Stimulated activated naive CD4-positive, alpha-beta T cell (primary cell): ENCODE data around the gene PPP1R1A.

Source experiments
- DNase-seq, 6 experiments: peaks; one replicate each; lab custom pipeline; 2025; lab: John Stamatoyannopoulos, UW

Gene PPP1R1A

GRCh38 chr12:54603173-54603814, 14.8 kb upstream of the PPP1R1A start:
- DNase-seq: peak; percentile 15 to 62 (median 39)

- no peak for DNase-seq
These were observed 14.2 kb upstream of the PPP1R1A start for GRCh38 chr12:54602661-54603060.

GRCh38 chr12:54601841-54602240, 13.4 kb upstream of the PPP1R1A start:
- no peak for DNase-seq

- DNase-seq: no peak
These were observed 10.5 kb upstream of the PPP1R1A start for GRCh38 chr12:54598970-54599369.

GRCh38 chr12:54596526-54596946, 8.1 kb upstream of the PPP1R1A start:
- DNase-seq: peak; percentile 4 to 46 (median 23)

- DNase-seq: no peak
These were observed 7.0 kb upstream of the PPP1R1A start for GRCh38 chr12:54595471-54595870.

DNA sequence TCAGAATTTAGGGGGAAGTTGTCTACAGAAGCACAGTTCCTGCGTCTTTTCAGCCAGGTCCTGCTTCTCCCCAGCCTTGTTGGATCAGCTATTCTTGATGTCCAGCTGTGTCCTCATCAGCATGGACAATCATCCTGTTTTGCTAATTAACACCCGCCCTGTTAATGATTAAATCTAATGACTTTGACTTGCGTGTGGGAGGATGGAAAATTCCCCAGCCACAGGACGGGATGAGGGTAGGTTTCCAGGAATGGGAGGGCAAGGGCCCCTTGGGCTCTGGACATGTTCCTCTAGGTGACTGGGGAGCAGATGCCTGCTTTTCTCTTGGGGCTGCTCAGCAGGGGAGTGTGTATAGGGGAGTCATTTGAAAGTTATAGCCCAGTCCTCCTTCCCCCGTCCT, 5.3 kb upstream of the PPP1R1A start:
- DNase-seq: no peak

GRCh38 chr12:54593135-54593534, 4.7 kb upstream of the PPP1R1A start:
- DNase-seq: no peak

- no peak for DNase-seq
These were observed 3.9 kb upstream of the PPP1R1A start for GRCh38 chr12:54592316-54592715.

DNA sequence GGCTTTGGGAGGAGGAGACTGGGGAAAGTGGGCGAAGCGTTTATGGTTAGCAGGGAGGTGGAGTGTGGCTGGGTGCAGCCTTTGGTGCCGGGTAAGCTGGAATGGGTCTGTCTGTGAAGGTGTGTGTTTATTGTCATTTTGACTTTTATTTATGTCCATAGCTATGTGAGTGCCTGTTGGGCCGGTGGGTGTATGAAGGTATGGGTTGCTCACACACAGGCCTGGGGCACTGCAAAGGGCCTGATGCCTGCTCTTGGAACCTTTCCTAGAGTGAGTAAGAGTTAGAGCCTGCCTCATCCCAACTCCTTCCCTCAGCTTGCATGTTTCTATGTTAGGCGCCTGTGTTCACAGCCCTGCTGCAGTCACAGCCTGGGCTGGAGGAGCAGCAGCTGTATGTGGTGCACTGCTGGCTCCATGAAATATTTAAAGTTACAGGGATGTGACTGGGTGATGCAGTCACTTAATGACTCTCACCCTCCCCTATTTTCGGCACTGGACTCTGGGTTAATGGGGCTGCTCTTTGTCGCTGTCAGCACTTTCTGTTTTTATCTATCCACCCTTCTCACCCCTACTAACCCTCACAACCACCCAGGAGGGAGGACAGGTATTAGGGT, 2.6 kb upstream of the PPP1R1A start:
- no peak for DNase-seq

DNA sequence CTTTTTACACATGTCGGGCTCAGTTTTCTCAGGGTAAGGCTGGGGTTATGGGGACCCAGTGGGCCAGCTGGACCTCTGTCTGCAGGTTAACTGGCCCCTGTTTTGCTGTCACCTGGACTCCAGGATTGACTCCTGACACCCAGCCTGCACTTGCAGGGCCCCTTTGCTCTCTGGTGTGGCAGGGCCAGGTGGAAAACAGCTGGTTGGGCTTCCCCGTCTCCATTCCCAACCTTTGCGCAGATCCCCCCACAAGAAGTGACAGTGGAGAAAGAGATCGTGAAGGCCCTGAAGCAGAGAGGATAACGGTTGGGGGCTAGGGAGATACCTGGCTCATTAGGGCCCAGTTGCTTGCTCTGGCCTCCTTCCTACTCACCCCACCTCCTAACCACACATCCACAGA, 1.5 kb upstream of the PPP1R1A start:
- DNase-seq: no peak

GRCh38 chr12:54588890-54589267, 420 bp upstream of the PPP1R1A start:
- no peak for DNase-seq

GRCh38 chr12:54587315-54587873, 1.1 kb downstream of the PPP1R1A start:
- DNase-seq: no peak

GRCh38 chr12:54586620-54587019, 1.8 kb downstream of the PPP1R1A start:
- DNase-seq: no peak

- no peak for DNase-seq
These were observed 3.2 kb downstream of the PPP1R1A start for GRCh38 chr12:54585243-54585642.

GRCh38 chr12:54584128-54584527, 4.3 kb downstream of the PPP1R1A start:
- no peak for DNase-seq

- no peak for DNase-seq
These were observed 4.7 kb downstream of the PPP1R1A start for GRCh38 chr12:54583726-54584125.

DNA sequence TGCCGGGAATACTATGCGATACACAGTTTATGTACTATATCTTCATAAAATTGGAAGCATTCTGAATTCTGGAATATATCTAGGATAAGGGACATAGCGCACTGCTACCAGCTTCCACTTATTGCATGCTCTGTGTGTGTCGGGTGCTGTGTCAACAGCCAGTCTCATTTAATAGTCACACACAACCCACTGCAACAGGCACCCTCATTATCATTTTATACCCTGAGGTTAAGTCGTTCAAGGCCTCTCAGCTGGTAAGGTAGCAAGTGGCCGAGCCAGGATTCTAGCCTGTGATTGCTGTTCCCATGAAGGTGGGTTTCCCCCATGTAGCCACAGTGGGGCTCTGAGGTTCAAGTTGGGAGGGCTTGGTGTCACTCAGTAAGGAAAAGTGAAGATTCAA, 7.0 kb downstream of the PPP1R1A start:
- no peak for DNase-seq

DNA sequence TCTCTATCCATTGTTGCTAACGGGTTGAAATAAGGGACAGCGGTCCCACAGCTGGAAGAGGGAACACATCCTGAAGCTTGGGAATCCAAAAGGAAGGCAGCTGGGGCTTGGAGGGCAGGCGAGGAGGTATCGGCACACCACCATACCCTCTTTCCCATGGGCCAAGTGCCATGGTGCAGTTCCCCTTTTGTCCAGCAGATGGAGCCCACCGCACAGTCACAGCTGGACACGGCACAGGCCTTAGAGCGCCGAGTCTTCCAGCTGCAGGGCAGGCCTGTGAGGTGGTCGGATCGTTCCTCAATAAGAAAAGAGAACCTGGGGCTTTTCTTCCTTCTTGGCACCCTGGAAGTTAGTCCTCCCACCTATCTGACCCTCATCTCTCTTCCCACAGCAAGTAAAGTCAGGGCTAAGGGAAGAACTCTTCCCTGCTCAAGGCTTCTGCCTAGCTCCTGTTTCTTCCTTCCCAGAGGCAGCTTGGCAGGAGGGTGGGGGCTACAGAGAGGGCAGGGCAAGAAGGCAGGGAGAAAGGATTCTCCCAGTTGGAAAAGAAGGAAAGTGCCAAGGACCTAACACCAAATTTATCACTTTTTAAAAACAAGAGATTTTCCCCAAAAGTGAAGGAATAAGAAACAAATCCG, 8.6 kb downstream of the PPP1R1A start:
- peak; percentile 20 to 79 (median 66) for DNase-seq

DNA sequence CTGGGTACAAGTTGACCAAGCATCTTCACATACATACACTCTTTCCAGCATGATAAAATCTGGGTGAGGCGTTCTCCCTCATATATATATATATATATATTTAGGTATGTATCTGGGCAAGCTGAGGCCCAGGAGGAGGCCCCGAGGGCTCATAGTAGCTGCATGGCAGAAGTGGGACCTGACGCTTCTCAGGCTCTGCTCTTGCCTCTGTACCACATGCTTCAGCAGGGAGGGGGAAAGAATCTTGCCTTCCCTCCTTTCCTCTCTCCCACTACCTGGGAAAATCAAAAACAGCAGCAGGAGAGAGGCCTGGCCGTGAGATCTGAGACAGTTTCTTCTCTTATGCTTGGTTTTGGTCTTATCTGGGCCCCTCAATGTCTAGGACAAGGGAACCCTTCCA, 9.2 kb downstream of the PPP1R1A start:
- DNase-seq: no peak

GRCh38 chr12:54578778-54579177, 9.7 kb downstream of the PPP1R1A start:
- no peak for DNase-seq

- DNase-seq: no peak
These were observed 15.6 kb downstream of the PPP1R1A start for GRCh38 chr12:54572881-54573280.
